HepG2 (cell line): ENCODE results near the gene CRKL. TPM values are rescaled to one million over a fixed set of nuclear protein-coding genes. Genes with fewer than 3 reads are reported as not detected.

Source experiments
- ATF5 ChIP-seq: sonication (generic); formaldehyde crosslinking; IDR thresholded peaks from 2 replicates; pipeline ENCODE4 v1.4.0; 2020; ENCODE audit warnings: mild to moderate bottlenecking, low read depth, missing genetic modification reagents
- CBFB ChIP-seq: sonication (generic); formaldehyde crosslinking; IDR thresholded peaks from 2 replicates; pipeline ENCODE4 v1.4.0; 2020; ENCODE audit warnings: missing genetic modification reagents
- EZH2 ChIP-seq: conservative IDR thresholded peaks from 2 replicates; pipeline ENCODE4 v1.6.1; 2012; ENCODE audit warnings: mild to moderate bottlenecking, low read depth, low read length, moderate library complexity
- GATA4 ChIP-seq: sonication (generic); IDR thresholded peaks from 2 replicates; pipeline ENCODE4 v1.6.1; 2016; ENCODE audit warnings: antibody characterized with exemption, low read depth, borderline replicate concordance
- KLF12 ChIP-seq: sonication (generic); formaldehyde crosslinking; IDR thresholded peaks from 2 replicates; pipeline ENCODE4 v1.4.0; 2020; ENCODE audit warnings: missing genetic modification reagents, borderline replicate concordance
- MAFG ChIP-seq: sonication (generic); formaldehyde crosslinking; IDR thresholded peaks from 2 replicates; pipeline ENCODE4 v1.5.1; 2020; ENCODE audit warnings: mild to moderate bottlenecking, missing genetic modification reagents
- MAX ChIP-seq: IDR thresholded peaks from 2 replicates; pipeline ENCODE4 v1.6.1; 2012; ENCODE audit warnings: inconsistent platforms
- POLR2A ChIP-seq, 2 experiments: IDR thresholded peaks; 2 replicates each; pipeline ENCODE4 v1.6.1; 2011; ENCODE audit warnings: low read depth in 2 of 2, low read length in 2 of 2, mild to moderate bottlenecking in 1 of 2, moderate library complexity in 1 of 2; ENCODE audit not compliant: insufficient read depth in 1 of 2
- RELA ChIP-seq: sonication (generic); formaldehyde crosslinking; IDR thresholded peaks from 2 replicates; pipeline ENCODE4 v1.4.0; 2020; ENCODE audit warnings: missing genetic modification reagents
- TEF ChIP-seq: sonication (generic); formaldehyde crosslinking; IDR thresholded peaks from 2 replicates; pipeline ENCODE4 v1.5.0; 2020; ENCODE audit warnings: missing genetic modification reagents
- ZFP41 ChIP-seq: sonication (generic); formaldehyde crosslinking; IDR thresholded peaks from 2 replicates; pipeline ENCODE4 v1.4.0; 2020; ENCODE audit warnings: mild to moderate bottlenecking, missing genetic modification reagents, borderline replicate concordance
- ZNF225 ChIP-seq: sonication (generic); formaldehyde crosslinking; IDR thresholded peaks from 2 replicates; pipeline ENCODE4 v1.4.0; 2020; ENCODE audit warnings: mild to moderate bottlenecking, missing genetic modification reagents
- ZNF329 ChIP-seq: sonication (generic); formaldehyde crosslinking; IDR thresholded peaks from 2 replicates; pipeline ENCODE4 v1.9.0; 2021; ENCODE audit warnings: low read depth, mild to moderate bottlenecking, missing genetic modification reagents
- ZNF512B ChIP-seq: sonication (generic); formaldehyde crosslinking; IDR thresholded peaks from 2 replicates; pipeline ENCODE4 v1.5.1; 2020; ENCODE audit warnings: missing genetic modification reagents, mild to moderate bottlenecking, borderline replicate concordance
- ZNF557 ChIP-seq: sonication (generic); formaldehyde crosslinking; IDR thresholded peaks from 2 replicates; pipeline ENCODE4 v1.4.0; 2020; ENCODE audit warnings: missing genetic modification reagents
- ZNF674 ChIP-seq: sonication (generic); formaldehyde crosslinking; IDR thresholded peaks from 2 replicates; pipeline ENCODE4 v1.5.0; 2020; ENCODE audit warnings: low read depth, mild to moderate bottlenecking, missing genetic modification reagents
- ZNF775 ChIP-seq: sonication (generic); formaldehyde crosslinking; IDR thresholded peaks from 2 replicates; pipeline ENCODE4 v1.4.0; 2020; ENCODE audit warnings: missing genetic modification reagents, mild to moderate bottlenecking, moderate library complexity, borderline replicate concordance
- ZNF800 ChIP-seq: sonication (generic); formaldehyde crosslinking; IDR thresholded peaks from 2 replicates; pipeline ENCODE4 v1.4.0; 2020; ENCODE audit warnings: missing genetic modification reagents
- ZNF83 ChIP-seq: sonication (generic); formaldehyde crosslinking; IDR thresholded peaks from 2 replicates; pipeline ENCODE4 v1.4.0; 2020; ENCODE audit warnings: missing genetic modification reagents, mild to moderate bottlenecking, borderline replicate concordance
- polyA plus RNA-seq, 8 experiments: library from polyadenylated mRNA; depleted of rRNA in 3 of 8; stranded (reverse) in 7 of 8; unstranded in 1 of 8; fragments of >200 nt; fragmentation: Illumina TruSeq in 4 of 8; extraction: Trizol in 4 of 8; gene quantifications; 2 replicates each; pipeline versions ENCODE4 v1.2.1 to v1.2.3, GENCODE V29; 2011 to 2016; ENCODE audit warnings: low read depth in 4 of 8, missing spikeins in 1 of 8, mixed read lengths in 1 of 8; ENCODE audit not compliant: insufficient read depth in 1 of 8
- total RNA-seq, 5 experiments: library from RNA; depleted of rRNA; stranded (reverse); fragments of >200 nt; fragmentation: Illumina TruSeq; extraction: Trizol; gene quantifications; 2 replicates each; pipeline ENCODE4 v1.2.3, GENCODE V29; 2016; ENCODE audit warnings: low read depth in 1 of 5
- TF ChIP-seq, protein P1 (sequence below): sonication (generic); formaldehyde crosslinking; IDR thresholded peaks from 2 replicates; pipeline ENCODE4 v1.4.0; 2020; ENCODE audit warnings: missing genetic modification reagents
- TF ChIP-seq, protein P2 (sequence below): sonication (generic); formaldehyde crosslinking; IDR thresholded peaks from 2 replicates; pipeline ENCODE4 v1.4.0; 2020; ENCODE audit warnings: missing genetic modification reagents, mild to moderate bottlenecking, borderline replicate concordance

The CRKL gene
- total and polyA plus RNA-seq, 2 of the 13 experiments (the other 11 are each of a cell fraction or from before 2014, with no cell fraction given), result 37.4 to 60.6 TPM

GRCh38 chr22:20949698-20950183 is 32.5 kb downstream of the CRKL start (continued):
- TF ChIP-seq, protein P1, sequence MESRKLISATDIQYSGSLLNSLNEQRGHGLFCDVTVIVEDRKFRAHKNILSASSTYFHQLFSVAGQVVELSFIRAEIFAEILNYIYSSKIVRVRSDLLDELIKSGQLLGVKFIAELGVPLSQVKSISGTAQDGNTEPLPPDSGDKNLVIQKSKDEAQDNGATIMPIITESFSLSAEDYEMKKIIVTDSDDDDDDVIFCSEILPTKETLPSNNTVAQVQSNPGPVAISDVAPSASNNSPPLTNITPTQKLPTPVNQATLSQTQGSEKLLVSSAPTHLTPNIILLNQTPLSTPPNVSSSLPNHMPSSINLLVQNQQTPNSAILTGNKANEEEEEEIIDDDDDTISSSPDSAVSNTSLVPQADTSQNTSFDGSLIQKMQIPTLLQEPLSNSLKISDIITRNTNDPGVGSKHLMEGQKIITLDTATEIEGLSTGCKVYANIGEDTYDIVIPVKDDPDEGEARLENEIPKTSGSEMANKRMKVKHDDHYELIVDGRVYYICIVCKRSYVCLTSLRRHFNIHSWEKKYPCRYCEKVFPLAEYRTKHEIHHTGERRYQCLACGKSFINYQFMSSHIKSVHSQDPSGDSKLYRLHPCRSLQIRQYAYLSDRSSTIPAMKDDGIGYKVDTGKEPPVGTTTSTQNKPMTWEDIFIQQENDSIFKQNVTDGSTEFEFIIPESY (CRISPR knock-in tag), result no peak
- TF ChIP-seq ZNF775 (CRISPR knock-in tag) (no peak), ZNF225 (CRISPR knock-in tag) (no peak), RELA (no peak), POLR2A (IDR thresholded peaks at IDR 0.05; ENCODE audit: insufficient read depth in 1 of 2, low read depth in 2 of 2, low read length in 2 of 2) (no peak), ZFP41 (CRISPR knock-in tag) (no peak), ZNF557 (no peak), ZNF674 (no peak), MAFG (CRISPR knock-in tag) (no peak), MAX (peak; percentile 53; the same call in 1 of the 2 replicates), ZNF83 (CRISPR knock-in tag) (no peak), ZNF512B (CRISPR knock-in tag) (no peak), ATF5 (CRISPR knock-in tag) (no peak), EZH2 (no peak), ZNF329 (CRISPR knock-in tag) (no peak), KLF12 (CRISPR knock-in tag) (no peak), GATA4 (0 out of 2 replicates have a peak, but pooled peaks have one; percentile 19), TEF (no peak), ZNF800 (CRISPR knock-in tag) (no peak; the same call in 1 of the 2 replicates), CBFB (CRISPR knock-in tag) (peak; percentile 53; the same call in 1 of the 2 replicates)
- TF ChIP-seq, protein P2, sequence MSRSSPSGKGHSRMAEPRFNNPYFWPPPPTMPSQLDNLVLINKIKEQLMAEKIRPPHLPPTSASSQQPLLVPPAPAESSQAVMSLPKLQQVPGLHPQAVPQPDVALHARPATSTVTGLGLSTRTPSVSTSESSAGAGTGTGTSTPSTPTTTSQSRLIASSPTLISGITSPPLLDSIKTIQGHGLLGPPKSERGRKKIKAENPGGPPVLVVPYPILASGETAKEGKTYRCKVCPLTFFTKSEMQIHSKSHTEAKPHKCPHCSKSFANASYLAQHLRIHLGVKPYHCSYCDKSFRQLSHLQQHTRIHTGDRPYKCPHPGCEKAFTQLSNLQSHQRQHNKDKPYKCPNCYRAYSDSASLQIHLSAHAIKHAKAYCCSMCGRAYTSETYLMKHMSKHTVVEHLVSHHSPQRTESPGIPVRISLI (CRISPR knock-in tag), result no peak
